Inflammatory macrophage treated with lipopolysaccharide for 1 hour (primary cell): ENCODE results near the gene MASTL.

Experiments
- DNase-seq, 2 donors: peaks; one replicate each; pipeline ENCODE4 v3.0.0-alpha.2; 2020 to 2022

Gene MASTL

DNA sequence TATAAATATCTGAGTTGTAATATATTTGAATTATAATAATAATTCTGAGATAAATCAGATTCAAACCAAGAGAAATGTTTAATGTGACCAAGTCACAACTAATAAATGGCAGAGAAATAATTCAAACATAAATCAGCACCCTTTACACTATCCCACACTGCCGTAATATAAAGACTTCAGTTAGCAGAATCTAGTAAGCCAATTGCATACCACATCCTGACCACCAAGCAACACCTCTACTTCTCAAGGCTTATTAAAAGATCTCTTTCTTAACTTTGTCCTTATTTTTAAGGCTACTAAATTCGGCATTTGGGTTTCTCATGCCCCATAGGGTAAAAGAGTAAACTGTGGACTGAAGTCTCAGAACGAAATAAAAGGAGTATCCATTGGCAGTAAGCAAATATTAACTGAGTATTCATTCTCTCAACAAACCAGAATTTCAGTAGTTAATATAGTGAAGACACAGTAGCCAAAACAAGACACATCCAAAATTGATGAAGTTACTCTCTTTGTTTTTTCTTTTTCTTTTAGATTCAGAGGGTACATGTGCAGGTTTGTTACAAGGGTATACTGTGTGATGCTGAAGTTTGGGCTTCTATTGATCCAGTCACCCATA, 70.6 kb downstream of the MASTL start:
- no peak for DNase-seq

- DNase-seq, result no peak
Measured at GRCh38 chr10:27230022-27230421, 74.9 kb downstream of the MASTL start.

DNA sequence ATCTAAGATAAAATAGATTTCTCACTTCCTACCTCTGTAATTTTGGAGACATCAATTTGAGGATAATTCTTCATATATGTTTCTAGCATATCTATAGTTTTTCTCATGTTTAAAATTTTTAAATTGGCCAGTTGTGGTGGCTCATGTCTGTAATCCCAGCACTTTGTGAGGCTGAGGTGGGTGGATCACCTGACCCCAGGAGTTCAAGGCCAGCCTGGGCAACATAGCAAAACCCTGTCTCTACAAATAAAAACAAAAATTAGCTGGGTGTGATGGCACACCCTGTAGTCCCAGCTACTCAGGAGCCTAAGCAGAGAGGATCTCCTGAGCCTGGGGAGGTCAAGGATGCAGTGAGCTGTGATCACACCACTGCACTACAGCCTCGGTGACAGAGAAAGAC, 80.6 kb downstream of the MASTL start:
- DNase-seq, result no peak
